ENCODE measurements around the gene ZNF322.

The ZNF322 gene

DNA sequence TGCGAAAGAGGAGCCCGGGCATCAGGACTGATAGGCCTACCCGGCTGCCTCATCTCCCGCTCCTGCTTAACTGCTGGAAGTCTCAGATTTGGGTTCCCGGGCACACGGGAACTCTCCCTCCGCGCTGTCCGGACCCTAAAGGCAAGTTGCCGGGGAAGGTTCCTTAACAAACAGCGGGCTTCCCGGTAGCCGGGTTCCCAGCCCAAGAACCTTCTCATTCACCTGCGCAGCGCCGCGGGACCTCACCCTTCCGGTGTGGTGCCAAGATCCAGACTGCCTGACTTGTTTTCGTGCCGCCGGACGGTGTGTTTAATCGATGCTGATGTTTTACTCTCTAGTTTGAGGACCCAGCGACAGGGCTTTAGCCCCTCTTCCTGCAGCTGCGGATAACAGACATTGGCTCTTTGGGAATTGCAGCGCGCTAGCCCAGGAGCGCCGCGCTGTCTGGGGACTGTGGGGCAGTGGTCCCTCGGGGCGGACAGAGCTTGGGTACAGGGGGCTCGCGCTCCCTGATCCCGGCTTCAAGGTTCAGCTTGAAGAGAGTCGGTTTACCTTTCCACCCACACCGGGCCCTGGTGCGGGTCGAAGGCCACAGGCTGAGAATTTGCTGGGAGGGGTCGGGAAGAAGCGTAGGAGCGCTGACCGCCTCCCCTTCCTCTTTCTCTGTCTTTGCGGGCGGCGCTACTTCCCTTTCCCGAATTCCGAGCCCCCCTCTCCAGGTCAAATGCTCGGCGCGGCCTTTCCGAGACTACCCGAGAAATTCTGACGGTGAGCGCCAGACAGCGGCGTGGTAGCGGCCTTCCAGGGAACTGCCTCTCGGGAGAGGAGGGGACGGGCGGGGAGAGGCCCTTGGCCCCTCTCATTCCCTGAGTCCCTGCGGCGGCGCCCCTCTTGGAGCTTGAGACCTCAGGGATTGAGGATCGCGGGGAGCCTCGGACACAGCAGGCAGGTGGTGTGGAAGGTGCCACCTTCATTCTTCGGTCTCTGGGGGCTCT is 45.6 kb downstream of the ZNF322 start:
- no peak for DNase-seq (ENCODE audit: low read depth in 2 of 2)

DNA sequence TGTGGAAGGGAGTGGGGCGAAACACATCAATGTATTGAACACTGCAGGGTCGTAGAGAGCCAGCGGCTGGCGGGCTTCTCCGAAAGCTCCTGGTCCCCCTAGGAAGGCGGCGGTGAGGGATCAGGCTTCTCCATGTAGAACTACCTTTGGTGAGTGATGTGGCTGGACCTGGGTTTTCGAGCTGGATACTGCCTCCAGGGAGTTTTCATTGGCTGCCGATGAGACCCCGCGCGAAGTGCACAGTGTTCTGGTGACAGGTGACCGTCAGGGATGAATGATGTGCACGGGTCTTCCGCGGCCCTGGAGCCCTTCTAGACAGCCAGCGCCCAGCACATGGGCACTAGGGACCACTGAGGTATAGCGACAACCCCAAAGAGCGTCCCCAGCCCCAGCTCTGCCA is 46.3 kb downstream of the ZNF322 start:
- no peak for DNase-seq (ENCODE audit: low read depth in 2 of 2)

DNA sequence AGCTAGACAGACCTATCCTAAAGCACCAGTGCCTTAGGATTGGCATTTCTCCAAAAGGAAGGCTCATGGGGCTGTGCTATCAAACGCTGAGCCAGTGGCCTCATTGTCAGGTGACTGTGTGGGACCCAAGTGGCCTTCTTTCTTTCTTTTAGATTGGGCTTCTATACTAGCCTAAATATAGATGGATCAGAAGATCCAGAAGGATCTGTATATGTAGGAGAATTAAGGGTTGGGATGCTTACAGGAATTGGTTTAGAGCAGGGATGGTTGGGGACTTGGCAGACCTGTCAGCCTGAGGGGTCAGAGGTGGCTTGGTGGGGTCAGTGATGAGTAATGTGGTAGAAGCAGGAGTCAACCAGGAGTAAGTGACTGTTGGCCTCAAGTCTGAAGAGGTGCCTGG is 47.9 kb downstream of the ZNF322 start:
- no peak for DNase-seq (ENCODE audit: low read depth in 2 of 2)

DNA sequence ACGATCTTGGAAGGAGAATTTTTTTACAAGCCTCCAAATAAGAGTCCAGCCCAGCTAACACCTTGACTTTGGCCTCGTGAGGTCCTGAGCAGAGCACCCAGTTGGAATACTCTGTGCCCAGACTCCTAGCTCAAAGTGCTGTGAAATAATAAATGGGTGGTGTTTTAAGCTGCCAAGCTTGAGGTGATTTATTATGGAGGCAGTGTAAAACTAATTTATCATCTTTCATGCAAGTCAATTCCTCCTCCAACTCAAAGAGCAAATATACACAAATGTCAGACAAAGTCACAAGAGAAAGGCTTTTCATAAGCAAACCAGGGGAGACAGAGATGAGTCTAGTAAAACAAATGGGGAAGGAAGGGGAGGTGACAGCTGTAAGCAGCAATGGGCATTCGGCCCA is 50.1 kb downstream of the ZNF322 start:
- no peak for DNase-seq (ENCODE audit: low read depth in 2 of 2)

DNA sequence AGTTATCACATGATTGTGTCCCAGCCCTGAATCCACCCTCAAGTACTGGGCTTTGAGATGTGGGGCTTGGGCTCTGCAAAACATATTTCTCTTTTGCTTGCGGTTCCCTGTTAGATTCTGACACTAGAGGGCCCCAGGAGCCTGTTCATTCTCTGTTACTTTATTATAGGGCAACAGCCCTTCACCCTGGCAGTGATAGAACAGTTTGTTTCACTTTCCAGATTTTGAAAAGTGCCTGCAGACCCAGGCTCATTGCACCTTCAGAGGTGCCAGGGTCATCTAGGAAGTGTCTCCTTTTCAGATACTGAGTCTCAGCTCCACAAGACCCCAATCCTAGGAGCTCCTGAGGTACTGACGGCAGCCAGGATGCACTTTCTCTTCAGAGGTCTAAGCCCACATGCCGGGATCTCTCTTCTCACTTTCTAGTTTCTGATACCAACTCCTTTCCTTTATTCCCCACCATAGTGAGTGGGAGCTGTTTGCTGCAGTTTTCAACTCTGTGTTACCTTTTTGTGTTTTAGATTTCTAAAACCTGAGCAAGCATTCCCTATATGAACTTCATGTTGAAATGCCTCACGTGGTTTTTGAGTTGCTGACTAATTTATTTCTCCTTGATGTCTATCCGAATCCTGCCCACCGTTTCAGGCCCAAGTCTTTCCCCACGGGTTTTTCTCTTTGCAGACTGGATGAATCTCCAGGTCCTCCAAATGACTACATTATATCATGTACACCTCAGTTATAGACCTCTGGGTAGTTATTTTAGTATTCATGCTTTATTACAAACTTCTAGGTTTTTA is 51.9 kb downstream of the ZNF322 start:
- DNase-seq (ENCODE audit: low read depth in 2 of 2) = peak in 1 of 2 experiments; percentile 33

DNA sequence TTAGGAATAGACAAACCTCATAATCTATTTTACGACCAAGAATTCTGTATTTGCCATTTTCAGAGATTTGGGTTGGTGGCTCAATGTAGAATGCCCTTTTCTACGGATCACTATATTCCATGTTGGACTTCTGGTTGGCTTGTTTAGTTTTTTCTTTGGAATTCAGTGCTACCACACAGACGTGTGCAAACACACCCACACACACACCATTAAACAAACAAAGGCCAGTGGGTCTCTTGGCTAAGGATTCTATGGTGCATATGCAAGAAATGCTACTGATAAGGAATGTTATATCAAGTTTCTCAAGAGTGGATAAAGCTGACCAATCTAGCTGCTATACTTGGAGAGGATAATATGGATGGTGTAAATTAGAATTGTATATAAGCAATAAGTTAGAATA is 54.7 kb downstream of the ZNF322 start:
- no peak for DNase-seq (ENCODE audit: low read depth in 2 of 2)

DNA sequence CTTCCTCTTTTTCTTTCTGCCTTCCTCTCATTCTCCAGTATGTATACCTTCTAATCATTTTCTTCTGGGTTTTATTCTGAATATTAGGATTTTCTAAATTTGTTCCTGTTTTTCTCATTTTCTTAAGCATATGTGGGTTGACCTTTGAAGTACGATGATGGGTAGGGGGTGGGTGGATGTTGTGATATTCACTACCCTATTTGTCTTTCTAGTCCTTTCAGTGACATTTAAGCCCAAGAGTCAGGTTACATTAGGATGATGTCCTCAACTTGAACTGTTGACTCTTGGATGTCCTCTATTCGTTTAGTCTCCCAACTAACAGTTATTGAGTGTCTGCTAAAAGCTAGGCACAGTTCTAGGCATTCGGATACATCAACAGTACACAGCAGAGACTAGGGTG is 55.5 kb downstream of the ZNF322 start:
- no peak for DNase-seq (ENCODE audit: low read depth in 2 of 2)

DNA sequence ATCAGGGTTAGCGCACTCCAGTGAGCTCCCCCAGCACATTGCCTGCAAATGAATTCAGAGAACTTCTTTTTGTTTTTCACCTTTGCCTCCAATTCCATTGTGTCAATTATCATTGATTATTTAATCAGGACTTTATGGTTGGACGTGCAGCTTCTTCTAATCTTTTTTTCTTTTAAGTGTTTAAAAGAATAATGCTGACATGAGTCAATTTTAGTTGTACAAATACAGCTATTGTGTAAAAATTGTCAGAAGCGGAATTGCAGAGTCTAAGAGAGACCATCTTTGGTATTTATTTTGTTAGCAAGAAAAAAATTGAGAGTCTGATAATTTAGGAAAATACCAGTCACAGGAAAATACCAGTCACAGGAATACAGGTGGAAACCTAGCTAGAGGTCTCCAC is 57.3 kb downstream of the ZNF322 start:
- no peak for DNase-seq (ENCODE audit: low read depth in 2 of 2)

DNA sequence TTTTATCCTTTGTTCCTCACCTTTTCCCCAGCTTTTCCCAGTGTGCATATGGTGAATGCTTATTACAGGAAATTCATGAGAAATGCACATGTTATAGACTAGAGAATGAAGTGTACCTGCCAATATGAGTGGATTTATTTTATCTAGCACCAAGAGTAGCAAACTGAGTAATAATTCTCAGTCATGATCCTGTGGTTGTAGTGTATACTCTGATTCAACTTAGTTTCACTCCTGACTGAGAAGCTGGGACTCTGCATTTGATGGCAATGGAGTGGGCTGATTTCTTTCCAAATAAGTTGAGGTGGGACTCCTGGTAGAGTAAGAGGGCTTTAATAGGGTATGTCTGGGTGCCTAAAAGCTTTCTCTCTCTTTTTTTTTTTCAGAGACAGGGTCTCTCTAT is 58.8 kb downstream of the ZNF322 start:
- DNase-seq (ENCODE audit: low read depth in 2 of 2) = no peak

DNA sequence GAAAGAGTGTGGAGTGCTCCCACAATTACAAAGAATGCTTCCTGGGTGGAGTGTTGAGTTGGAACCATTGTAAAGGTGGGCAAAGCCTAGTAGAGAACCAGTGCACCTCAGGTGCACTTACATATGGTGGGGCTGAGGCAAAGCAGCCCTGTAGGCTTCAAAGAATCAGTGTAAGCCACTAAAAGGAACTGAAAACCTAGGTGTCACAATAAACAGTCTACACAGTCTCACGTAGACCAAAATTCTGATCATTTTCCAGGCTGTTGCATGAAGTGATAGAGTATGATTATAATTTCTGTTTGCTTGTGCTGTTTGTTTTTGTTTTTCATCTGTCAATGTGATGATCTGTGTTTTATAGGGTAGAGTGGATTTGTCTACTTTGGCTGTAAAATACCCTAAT is 60.0 kb downstream of the ZNF322 start:
- DNase-seq (ENCODE audit: low read depth in 2 of 2) = no peak

DNA sequence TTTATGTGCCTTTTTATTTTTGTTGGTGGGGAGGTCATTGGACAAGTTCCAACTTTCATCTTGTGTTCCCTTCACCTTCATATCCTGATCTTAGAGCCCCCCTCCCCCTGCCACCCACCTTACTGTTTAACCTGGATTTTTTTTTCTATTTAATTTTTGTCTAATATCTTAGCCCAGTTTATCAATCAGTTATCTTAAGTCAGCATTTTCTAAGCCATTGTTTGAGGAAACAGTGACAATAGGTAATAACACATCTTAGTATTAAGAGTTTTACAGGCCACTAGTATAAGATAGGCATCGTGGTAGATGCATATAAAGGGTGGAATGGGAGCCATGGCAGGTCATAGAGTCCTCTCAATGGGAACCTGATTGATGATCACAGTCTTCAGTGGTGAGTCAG is 60.4 kb downstream of the ZNF322 start:
- no peak for DNase-seq (ENCODE audit: low read depth in 2 of 2)

DNA sequence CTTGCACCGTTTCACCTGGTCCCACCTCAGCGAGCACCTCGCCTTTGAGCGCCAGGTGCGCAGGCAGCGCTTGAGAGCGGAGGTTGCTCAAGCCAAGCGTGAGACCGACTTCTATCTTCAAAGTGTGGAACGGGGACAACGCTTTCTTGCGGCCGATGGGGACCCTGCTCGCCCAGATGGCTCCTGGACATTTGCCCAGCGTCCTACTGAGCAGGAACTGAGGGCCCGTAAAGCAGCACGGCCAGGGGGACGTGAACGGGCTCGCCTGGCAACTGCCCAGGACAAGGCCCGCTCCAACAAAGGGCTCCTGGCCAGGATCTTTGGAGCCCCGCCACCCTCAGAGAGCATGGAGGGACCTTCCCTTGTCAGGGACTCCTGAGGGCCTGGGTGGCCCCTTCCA is 61.3 kb downstream of the ZNF322 start:
- DNase-seq (ENCODE audit: low read depth in 2 of 2) = no peak

DNA sequence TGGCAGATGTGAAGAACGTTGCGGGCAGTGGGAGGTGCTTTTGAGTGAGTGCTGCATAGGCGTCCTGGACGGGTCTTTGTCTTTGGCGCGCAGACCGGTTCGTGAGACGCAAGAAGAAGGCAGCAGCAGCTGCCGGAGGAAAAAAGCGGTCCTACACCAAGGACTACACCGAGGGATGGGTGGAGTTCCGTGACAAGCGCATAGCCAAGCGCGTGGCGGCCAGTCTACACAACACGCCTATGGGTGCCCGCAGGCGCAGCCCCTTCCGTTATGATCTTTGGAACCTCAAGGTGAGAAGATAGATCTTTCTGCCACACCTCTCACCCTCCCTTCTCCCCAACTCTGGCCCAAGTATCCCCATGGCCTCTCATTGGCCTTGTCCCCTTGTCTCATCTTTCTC is 61.7 kb downstream of the ZNF322 start:
- no peak for DNase-seq (ENCODE audit: low read depth in 2 of 2)

DNA sequence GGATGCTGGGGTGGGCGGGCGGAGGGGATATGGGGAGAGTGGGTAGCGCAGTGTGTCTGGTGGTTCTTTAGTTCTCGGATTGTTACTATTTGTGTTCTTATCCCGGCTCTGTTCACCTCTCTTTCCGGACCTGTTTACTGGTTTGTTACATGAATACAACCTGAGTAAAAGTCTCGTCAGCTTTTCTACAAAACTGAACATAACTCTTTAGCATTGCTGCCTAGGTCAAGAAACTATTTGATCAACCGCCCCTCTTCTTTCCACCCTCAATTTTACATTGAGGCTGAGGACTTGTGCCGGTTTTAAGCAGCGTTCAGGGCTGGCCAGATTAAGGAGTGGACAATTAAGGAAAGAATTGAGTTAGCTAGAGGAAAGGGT is 62.2 kb downstream of the ZNF322 start:
- no peak for DNase-seq (ENCODE audit: low read depth in 2 of 2)

DNA sequence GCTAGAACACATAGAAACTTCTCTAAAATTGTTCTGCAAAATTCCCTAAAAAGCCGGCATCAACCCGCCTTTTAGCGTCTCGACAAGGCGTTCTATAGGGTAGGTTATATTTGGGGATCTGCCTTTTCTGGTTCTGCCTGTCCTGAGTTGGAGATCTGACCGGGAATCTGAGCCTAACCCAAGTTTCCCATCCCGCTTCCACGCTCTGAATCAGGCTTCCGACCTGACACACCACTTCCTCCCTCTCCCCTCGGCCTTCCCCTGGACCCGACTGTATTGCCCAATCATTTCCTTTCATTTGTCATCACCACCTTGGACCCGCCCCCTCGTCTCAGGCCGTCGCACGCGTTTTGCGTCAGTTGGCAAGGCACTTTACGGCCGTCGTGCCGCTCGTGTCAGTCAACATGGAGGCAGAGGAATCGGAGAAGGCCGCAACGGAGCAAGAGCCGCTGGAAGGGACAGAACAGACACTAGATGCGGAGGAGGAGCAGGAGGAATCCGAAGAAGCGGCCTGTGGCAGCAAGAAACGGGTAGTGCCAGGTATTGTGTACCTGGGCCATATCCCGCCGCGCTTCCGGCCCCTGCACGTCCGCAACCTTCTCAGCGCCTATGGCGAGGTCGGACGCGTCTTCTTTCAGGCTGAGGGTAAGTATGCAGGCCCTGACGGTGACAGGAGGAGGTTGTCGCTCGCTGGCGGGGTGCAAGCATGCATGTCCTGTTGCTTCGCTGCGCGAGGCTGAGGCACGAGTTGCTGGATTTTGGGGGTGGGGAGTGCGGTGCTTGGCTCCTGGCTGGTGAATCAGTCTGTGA is 62.8 kb downstream of the ZNF322 start, which contains the start of gene ABT1:
Gene ABT1, plus strand, starts transcription at position 375 of the 810 bp plus-strand sequence. Its CDS starts 30 bp downstream, at position 405.
- DNase-seq (ENCODE audit: low read depth in 2 of 2) = peak; percentile 94 to 95

DNA sequence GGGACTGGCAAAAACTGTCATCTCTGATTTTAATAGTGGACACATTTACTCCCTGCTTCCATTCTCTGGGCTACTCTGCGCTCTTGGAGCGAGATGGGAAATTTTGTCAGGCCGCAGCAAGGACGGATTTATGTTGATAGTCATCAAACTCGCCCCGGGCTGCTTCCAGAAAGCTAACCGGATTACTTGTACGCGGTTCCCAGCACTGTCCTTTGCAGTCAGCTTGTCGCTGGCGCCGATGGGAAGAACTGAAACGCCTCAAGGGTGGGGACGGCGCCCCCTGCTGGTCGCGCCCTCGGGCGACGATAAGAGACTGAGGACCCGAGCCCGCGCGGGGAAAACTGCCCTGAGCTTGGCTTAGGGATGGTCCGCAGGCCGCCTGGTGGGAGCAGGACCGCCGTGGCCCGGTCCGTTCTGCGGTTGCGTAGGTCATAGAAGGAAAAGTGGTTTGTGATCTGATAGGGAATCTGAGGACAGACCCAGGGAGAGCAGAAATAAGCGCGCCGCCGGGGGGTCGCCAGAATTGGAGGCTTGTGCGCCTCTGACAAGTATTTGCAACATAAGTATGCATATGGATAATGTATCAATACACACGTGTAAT is 63.8 kb downstream of the ZNF322 start:
- peak; percentile 76 to 85 for DNase-seq (ENCODE audit: low read depth in 2 of 2)

DNA sequence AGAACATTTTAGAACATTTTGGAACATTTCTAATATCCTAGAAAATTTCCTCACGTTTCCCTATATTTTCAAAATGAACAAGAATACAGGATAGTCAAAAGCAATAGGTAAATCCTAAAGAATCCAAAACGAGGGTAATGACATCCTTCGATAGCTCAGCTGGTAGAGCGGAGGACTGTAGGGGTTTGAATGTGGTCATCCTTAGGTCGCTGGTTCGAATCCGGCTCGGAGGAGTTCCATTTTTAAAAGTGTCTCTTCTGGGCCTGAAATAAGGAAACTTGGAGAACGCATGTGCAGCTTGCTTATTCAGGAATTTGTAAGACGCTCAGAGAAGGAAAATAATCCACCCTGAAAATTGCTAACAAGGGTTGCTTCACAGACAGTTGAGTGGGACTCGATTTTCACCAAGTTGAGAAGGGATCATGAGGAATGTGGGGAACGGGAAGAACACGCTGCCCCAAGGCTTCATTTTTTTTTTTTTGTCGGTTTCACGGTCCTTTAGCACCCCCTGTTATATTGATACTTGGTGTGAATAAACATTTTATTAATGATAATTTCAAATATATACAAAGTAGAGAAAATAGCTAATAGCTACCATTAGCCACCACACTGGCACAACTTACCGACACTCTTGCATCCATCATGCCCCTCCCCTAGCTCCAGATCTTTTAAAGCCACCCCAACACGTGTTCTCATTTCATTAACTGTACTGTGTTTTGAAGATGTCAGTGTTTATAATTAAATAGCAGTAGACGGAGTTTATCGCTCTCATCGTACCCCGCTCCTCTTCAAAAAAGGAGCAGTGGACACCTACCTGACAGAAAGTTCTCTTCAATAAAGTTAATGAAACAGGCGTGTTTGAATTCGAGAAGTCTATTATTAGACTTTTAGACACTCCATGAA is 64.6 kb downstream of the ZNF322 start:
- DNase-seq (ENCODE audit: low read depth in 2 of 2) = peak in 1 of 2 experiments; percentile 65

DNA sequence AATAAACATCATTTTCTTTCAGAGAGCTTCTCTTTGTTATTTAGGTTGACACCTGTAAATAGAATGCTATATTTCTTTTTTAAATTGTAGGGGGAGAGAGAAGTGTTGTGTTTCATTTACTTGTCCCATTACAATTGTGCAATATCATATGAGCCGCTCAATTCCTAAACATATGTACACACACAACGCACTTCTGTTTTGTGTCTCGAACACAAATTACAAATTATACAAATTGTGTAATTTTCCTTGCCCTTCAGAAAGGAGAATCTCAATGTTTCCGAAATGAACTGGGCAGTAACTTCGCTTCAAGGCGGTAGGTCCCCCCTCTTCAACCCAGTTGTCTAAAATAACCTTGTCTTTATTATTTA is 65.4 kb downstream of the ZNF322 start:
- DNase-seq (ENCODE audit: low read depth in 2 of 2) = no peak

DNA sequence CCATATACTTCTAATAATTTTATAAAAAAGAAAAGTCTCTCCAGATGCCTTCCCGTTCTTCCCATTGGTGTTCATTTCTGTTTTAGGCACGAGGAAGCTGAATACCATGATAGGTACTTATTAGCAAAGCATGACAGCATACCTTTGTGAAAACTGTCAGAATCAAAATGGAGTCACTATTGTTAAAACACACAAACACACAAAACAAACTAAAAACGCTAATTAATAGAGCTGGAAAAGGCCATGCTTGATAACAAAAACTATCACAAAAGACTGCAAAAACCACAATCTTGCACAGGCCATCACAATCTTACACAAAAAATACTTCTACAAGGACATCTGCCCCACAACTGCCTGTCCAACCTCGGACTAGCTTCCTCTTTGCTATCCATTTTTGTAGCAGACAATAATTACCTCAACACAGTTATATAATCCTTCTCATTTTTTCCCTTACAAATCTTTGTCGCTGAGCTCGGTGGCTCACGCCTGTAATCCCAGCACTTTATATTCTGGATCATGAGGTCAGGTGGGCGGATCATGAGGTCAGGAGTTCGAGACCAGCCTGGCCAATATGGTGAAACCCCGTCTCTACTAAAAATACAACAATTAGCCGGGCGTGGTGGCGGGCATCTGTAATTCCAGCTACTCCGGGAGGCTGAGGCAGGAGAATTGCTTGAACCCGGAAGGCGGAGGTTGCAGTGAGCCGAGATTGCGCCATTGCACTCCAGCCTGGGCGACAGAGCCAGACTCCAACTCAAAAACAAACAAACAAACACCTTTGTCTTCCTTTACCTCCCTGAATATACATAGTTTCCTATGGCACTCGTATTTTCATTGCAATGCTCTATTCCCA is 66.0 kb downstream of the ZNF322 start:
- DNase-seq (ENCODE audit: low read depth in 2 of 2) = no peak

DNA sequence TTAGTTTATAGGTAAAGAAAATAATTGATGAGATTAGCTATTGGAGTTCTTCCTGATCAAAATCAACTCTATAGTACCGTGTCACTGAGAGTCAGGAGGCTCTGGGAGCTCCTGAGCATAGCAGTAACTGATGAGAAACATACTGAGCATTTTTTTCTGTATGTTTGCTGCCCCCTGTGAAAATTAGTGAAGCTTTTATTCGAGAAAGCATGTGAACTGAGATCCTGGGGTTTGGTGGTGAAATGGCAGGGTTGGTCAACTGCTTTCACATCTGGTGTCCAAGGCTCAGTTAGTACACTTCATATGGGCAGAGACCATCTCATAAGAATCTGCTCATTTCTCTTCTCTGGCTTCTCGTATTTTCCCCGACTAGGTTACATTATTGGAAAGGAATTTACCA is 66.9 kb downstream of the ZNF322 start:
- no peak for DNase-seq (ENCODE audit: low read depth in 2 of 2)

Data from stimulated activated CD4-positive, alpha-beta T cell treated with anti-CD3 and anti-CD28 coated beads, Interleukin-12 subunit alpha, Interleukin-12 subunit beta, amount 100 ng/mL, for 24 hours (primary cell).